HG02938 (cell line): ENCODE measurements around the gene ZNF428.
"Not testable (repeated sequence)": the region's sequence is repeated elsewhere in the genome, so short reads cannot be mapped to it uniquely, and the experiment has no call there.

Experiments
- ATAC-seq: cut with Tn5 transposase; IDR thresholded peaks from one replicate; pipeline ENCODE4 v1.9.1; 2021; ENCODE audit warnings: mild to moderate bottlenecking, moderate library complexity; ENCODE audit not compliant: unreplicated experiment

The ZNF428 gene

DNA sequence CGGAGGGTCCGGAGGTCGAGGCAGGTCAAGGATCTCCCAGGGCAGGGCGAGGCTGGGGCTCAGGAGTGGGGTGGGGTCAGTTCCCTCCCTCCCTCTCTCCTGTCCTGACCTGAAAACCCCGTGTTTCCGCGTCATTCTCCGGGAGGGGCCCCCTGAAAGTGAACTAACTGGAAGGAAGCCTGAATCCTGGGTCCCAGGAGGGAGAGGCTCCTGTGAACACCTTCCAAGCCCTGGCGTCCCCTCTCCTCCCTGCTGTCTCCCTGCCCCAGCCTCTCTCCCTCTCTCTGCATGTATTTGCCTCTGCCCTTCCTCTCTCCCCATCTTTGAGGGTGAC is 21.0 kb upstream of the ZNF428 start:
- no peak for ATAC-seq

DNA sequence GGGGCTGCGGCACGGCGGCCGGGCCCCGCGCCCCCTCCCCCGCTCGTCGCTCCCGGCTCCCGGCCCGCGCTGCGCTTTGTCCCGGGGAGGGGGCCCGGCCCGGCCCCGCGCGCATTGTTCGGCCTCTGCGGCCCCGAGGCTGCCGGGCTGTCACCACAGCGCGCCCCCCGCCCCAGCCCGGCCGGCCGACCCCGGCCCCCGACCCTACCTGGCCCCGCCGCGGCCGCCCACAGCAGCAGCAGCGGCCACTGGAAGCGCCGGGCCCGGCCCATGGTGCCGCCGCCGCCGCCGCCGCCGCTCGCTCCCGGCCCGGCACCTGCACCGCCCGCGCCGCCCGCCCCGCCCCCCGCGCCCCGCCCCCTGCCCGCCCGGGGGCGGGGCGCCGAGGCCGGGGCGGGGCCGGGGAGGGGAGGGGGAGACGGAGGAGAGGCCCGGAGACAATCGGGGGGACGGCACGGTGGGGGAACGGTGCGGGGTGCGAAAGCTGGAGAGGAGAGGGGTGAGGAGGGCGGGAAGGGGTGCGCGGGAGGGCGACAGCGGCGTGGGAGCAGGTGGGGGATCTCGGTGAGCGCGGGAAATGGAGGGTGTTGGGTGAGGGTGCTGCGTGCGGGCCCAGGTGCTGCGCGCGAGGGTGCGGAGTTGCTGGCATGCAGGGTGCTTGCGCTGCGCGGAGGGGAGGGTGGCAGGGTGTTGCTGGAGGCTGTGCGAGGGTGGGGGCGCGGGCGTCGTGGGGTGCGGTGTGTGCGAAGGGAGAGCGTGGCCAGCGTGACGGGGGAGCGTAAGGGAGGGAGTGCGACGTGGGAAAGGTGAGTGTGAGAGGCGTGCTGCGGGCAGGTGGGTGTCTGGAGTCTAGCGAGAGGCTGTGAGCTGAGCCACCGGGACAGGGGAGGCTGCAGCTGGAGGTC is 20.3 kb upstream of the ZNF428 start, which contains the start of gene CADM4:
CADM4 (minus strand) TSS at position 332 of the 905 bp plus-strand sequence; CDS start at position 272, 60 bp downstream.
- no peak for ATAC-seq

DNA sequence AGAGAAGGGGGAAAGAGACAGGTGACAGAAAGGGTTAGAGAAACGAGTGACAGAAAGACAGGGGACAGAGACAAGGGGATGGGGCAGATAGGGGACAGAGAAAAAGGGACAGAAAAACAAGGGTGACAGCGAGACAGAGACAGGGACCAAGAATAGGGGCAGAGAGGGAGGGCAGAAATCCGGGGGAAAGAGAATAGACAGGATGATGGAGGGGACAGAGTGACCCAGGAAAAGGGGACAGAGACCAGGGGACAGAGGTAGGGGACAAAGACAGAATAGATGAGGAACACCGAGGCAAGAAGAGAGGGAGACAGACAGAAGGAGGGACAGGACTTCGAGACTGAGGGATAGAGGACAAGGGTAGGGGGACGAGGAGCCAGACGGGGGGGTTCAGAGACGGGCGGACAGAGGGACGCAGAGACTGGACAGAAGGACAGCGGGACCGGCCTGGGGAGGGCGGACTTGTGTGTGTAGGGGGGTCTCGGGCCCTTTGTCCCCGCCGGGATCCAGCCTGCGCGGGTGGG is 19.6 kb upstream of the ZNF428 start:
- no peak for ATAC-seq

DNA sequence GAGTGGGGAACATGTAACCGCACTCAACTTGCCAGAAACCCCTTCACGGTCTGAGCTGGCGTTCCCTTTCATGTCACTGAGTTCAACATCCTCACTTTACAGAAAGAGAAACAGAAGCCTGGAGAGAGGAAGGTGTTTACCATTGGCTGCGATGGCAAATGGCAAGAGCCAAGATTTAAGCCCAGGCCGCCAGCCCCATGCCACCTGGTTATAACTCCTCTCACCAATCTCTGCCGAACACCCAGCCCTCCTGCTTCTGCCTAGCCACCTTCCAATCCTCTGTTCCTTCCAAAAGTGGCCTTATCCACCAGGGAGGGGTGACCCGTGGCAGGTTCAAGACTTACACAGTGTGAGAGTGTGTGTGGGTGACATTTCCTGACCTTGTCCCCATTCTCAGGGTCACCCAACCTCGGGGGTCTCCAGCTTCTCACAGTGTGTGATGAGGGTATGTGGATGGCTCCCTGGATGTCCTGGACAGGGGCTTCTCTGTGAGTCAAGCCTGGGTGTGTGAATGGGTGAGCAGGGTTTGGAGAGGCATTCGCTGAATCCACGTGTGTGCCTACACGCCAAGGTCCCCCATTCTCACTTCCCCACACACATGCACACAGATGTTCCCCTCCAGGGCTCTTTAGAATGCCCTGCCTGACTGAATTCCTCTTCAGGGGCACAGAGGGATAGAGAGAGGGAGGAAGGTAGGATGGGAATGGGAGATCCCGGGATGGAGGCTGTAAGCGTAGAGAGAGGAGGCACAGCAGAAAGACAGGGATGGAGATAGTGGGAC is 19.0 kb upstream of the ZNF428 start:
- no peak for ATAC-seq

DNA sequence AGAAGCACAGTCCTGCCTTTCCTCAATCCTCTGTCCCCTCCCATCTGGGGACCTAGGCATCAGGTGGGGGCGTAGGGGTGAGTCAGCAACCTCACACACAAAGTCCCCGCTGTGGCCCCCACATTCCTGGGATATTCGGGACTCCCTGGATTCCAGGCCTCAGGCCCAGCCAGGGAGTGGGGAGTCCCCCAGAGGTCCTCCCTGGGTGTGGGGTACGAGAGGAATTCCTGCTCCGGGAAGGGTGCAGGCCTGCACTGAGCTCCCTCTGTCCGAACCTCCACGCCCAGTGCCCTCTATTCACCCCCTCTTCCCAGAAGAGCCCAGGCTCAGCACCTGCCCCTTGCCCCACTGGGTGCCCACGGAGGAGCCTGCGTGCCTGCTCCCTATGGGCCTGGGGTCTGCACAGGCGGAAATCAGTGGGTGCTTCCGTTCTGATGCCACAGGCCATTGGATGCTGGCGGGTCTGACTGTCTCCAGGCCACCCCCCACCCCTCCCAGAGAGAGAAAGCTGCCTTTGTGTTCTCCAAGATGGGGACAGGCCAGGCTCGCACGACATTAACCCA is 16.8 kb upstream of the ZNF428 start:
- no peak for ATAC-seq

DNA sequence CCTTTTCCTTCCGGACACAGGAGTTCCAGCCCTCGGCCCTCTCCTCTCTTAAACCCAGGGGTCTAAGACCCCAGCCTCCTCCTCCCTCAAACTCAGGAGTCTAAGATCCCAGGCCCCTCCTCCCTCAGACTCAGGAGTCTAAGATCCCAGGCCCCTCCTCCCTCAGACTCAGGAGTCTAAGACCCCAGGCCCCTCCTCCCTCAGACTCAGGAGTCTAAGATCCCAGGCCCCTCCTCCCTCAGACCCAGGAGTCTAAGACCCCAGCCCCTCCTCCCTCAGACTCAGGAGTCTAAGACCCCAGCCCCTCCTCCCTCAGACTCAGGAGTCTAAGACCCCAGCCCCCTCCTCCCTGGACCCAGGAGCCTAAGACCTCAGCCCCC is 16.1 kb upstream of the ZNF428 start:
- not testable (repeated sequence) for ATAC-seq

DNA sequence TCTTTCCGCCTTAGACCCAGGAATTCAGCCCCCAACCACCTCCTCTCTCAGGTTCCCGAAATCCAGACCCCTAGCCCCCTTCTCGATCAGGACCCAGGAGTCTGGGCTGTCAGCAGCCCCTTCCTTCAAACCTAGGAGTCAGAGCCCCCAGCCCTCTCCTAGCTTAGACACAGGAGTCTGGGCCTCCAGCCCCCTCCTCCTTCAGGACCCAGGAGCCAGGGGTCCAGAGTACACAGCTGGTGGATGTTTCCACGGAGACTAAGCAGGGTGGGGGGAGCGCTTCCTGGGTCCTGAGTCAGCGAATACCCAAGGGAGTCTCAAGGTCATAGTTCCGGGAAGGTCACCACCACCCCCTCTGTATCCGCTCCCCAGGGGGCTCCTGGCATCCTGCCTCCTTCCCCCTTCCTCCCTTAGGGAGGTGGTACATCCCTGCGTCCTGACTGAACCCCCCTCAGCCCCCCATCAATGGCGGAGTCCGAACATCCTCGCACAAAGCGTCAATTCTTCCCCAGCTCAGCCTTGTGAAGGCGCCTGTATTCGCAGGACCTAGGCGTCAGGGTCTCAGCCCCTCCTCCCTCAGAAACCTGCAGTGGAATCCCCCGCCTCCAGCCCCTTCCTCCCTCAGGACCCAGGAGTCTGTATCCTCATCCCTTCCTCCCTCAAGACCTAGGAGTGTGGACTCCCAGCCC is 15.6 kb upstream of the ZNF428 start:
- no peak for ATAC-seq

DNA sequence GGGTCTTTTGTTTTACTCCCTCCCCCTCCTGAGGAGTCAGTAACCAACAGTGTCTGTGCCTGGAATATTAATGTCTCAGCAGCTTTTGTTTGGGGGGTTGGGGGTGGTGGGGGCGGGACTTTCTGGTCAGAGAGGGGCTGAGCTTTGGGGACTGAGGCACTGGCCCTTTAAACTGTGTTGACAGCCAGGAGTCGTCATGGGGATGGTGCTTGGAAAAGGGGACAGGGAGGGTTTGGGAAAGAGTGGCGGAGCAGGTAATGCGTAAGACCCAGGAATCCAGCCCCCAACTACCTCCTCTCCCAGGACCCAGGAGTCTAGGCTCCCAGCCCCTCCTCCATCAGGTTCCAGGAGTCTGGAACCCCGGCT is 15.1 kb upstream of the ZNF428 start:
- no peak for ATAC-seq

DNA sequence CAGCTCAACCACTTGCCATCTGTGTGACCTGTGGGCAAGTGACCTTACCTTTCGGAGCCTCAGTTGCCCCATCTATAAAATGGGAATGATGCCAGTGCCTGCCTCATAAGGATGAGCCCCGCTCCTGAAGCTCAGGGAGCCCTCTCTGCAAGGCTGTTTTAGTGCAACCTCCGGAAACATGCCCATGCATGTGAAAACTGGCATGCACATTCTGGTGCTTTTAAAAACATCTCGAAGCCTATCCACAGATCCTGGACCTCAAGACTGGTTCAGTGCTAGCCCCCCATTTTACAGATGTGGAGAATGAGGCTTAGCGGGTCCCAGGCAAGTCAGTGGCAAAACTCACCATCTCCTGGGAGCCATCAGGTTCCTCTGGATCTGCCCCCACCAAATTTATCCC is 14.6 kb upstream of the ZNF428 start:
- no peak for ATAC-seq

DNA sequence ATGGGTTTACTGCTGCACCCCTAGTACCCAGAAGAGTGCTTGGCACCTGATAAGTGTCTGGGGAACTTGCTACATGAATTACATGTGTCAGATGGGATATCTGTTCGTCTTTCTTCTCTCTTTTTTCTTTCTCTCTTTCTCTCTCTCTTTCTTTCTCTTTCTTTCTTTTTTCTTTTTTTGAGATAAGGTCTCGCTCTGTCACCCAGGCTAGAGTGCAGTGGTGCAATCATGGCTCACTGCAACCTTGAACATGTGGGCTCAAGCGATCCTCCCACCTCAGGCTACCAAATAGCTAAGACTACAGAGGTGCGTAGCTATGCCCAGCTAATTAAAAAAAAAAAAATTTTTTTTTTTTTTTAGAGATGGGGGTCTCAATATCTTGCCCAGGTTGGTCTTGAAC is 14.1 kb upstream of the ZNF428 start:
- no peak for ATAC-seq

DNA sequence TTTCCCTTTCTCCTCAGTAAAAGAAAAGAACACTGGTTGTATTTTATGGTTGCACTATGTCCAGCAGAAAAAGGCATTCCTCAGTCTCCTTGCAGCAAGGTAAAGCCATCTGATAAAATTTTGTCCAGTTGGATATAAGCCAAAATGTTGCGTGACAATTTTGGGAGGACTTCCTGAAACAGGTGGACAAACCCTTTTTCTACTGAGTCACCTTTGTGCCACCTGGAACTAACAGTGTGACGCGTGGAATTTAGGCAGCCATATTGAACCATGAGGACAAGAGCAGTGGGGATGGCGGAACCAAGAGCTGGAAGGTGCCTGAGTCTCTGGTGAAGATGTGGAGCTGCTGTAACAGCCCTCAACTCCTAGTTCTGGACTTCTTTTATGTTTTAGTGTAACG is 12.1 kb upstream of the ZNF428 start:
- ATAC-seq = no peak

DNA sequence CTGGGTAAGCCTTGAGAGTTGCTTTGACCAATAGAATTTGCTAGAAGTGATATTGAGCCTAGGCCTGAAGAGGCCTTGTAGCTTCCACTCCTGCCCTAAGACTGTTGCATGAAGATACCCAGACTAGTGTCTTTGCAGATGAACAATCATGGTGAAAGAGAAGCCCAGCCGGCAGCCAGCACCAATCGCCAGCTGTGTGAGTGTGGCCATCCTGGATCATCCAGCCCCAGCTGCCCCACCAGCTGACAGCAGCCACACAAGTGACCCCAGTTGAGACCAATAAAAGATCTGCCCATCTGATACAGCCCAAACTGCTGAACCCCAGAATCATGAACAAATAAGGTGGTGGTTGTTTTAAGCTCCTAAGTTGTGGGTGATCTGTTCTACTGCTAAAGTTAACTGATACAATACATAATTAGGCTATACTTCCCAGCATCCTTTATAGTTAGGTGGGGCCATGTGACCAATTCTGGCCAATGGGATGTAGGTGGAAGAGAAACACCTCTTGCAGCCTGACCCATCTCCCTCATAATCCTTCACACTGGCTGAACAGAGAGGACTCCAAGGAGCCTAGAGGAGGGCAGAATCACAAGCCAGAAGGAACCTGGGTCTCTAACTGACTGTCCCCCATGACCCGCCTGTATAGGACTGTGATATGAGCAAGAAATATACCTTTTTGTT is 9.4 kb upstream of the ZNF428 start:
- no peak for ATAC-seq

DNA sequence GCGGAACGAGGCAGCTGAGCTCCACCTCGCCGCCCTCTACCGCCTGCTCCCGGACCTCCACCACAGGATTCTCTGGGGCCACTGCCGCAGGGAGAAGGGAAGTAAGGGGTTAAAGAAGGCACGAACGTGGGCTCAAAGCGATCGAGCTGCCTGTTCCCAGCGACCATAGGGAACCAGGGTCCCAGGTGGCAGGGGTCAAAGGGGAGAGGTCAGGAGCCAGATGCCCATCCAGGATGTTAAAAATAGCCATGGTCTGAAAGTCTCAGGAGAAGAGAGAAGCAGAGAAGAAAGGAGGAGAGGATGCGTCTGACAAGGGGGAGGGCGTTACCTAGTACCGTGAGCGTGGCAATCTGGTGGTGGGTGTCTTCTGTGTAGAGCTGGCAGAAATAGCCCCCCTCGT is 7.4 kb upstream of the ZNF428 start:
- no peak for ATAC-seq

DNA sequence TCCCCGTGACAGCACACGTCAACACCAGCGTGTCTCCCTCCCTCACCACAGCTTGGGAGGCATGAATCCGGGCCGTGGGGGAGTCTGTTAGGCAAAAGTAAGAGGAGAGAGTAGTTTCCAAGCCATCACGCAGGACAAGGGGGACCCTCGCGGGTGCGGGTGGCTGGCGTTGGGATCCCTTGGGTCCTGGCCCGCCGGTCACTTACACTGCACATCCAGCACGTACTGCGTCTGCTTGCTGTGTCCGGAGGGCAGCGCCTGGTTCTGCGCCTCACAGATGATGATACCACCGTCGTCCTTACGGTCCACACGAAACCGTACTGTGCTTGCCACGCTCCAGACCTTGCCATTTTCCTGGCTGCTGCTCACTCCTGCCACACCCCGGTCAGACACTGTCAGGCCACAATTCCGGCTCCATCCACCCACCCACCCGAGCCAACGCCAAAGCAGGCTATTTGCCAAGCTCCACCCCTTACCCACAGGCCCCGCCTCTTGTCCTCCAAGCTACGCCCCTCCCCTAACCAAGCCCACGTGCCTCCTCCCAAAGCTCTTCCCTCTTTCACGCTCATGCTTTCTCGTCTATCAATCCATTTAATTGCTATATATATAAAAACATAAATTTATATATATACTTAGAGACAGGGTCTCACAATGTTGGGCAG is 6.6 kb upstream of the ZNF428 start:
- no peak for ATAC-seq

DNA sequence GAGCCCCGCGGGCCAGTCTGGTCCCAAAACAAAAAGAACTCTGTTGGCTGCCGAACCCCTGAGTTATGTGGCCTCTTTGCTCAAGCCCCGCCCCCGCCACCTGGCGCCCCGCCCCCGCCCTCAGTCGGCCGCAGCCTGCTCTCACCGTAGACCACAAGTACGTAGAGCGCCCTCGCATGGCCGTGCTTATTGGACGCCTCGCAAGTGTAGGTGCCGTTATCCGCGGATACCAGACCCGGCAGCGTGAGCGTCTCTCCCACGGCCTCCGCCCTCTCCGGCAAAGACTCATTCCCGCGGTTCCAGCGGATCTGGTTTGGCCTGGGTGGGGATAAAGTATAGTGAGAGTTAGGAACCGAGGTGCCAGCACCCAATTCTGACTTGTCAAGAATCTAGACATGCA is 5.5 kb upstream of the ZNF428 start:
- ATAC-seq = no peak

DNA sequence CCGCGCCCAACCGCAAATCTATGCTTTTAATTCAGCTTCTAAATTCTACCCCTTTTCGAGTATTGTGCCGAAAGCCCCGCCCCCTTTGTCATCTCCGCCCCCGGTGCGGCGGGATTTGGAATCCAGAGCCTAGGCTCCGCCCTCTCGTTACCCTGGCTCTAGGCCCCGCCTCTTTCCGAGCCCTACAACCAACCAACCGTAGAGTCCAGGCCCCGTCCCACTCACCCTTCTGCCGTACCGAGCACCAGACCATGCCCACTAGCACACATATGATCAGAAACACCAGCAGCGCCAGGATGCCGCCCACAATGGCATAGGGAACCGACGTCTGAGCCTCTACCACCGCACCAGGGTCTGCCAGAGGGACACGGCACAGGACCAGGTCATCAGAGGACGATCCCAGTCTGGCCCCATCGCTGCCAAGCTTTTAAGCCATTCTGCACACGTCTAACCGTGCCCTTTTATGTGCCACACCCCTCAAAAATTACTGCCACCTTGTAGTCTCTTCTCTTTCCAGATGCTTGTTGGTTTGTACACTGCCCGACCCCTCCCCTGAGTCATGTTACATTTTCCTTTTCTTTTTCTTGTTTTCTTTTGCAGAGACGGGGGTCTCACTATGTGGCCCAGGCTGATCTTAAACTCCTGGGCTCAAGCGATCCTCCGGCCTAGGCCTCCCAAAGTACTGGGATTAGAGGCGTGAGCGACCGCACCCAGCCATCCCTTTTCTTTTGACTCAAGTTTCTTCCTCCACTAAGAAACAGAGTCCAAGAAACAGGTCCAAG is 4.7 kb upstream of the ZNF428 start:
- ATAC-seq = no peak

DNA sequence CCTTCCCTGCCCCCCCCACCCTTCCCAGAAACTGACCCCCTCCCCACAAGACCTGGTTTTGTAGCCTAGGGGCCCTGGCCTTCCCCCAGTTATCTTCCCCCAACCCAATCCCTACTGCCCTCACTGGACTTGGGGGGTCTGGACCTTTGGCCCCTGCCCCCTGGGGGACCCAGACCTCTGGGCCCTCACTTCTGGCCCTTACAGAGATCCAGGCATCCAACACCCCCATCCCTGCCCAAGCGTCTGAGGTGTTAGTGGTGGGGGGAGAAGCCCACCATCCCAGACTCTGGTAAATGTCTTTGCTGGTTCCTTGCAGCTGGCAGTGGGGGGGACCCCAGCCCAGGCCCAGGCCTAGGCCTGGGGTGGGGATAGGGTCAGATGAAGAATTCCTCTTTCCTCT is 3.5 kb upstream of the ZNF428 start:
- ATAC-seq = no peak

DNA sequence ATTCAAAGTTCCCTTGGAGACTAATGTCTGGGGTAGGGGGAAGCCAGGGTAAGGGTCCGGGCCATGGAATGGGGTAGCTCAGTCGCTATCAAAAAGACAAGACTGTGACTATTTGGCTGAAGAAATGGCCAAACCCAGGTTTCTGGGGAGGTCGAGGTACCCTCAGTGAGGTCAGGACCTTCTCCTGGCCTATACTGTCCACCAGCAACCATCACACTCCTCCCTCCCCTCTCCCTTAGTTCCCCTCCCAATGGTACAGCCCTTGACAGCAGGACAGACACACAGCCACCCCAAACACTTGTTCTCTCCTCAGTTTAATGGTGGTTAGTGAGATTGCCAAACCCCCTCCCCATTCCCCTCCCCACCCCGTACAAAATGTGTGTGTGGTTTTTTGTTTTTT is 2.6 kb upstream of the ZNF428 start:
- no peak for ATAC-seq
